Loucy (cell line): Measurements from ENCODE around the gene RABAC1.

Source experiments
- H2AFZ ChIP-seq: fragments of 200-600 bp; sonication (generic); 2 replicates; pipeline ENCODE4 v1.6.0; 2016; ENCODE audit warnings: antibody characterized with exemption, mild to moderate bottlenecking, low read length, moderate library complexity
- H3F3A ChIP-seq: fragments of 200-600 bp; 2 replicates; pipeline ENCODE4 v1.6.0; 2016; ENCODE audit warnings: antibody characterized with exemption, low read depth, mild to moderate bottlenecking
- H3K27me3 ChIP-seq: fragments of 200-600 bp; sonication (generic); 2 replicates; pipeline ENCODE4 v1.6.1; 2014; ENCODE audit warnings: low read length, mild to moderate bottlenecking; ENCODE audit not compliant: insufficient read depth, poor library complexity, severe bottlenecking
- H3K36me3 ChIP-seq: fragments of 200-600 bp; sonication (generic); 2 replicates; pipeline ENCODE4 v1.6.1; 2016; ENCODE audit warnings: low read length; ENCODE audit not compliant: insufficient read depth
- H3K4me1 ChIP-seq: fragments of 200-600 bp; sonication (generic); 2 replicates; pipeline ENCODE4 v1.5.1; 2014; ENCODE audit warnings: low read length, mild to moderate bottlenecking; ENCODE audit not compliant: insufficient read depth, poor library complexity, severe bottlenecking
- H3K4me2 ChIP-seq: fragments of 200-600 bp; sonication (generic); 2 replicates; pipeline ENCODE4 v1.6.0; 2014; ENCODE audit warnings: antibody characterized with exemption, low read length, low read depth, mild to moderate bottlenecking; ENCODE audit not compliant: poor library complexity, severe bottlenecking
- H3K4me3 ChIP-seq: fragments of 200-600 bp; sonication (generic); 2 replicates; pipeline ENCODE4 v1.5.1; 2014; ENCODE audit warnings: low read length, mild to moderate bottlenecking, mixed read lengths; ENCODE audit not compliant: poor library complexity, severe bottlenecking
- H3K79me2 ChIP-seq: fragments of 200-600 bp; sonication (generic); 2 replicates; pipeline ENCODE4 v1.6.1; 2014; ENCODE audit warnings: low read length; ENCODE audit not compliant: insufficient read depth
- H3K9ac ChIP-seq: fragments of 200-600 bp; sonication (generic); 2 replicates; pipeline ENCODE4 v1.6.0; 2014; ENCODE audit warnings: mild to moderate bottlenecking, low read depth, low read length, moderate library complexity; ENCODE audit not compliant: poor library complexity, severe bottlenecking
- H3K9me2 ChIP-seq: fragments of 200-600 bp; sonication (generic); replicated peaks from 2 replicates; pipeline ENCODE4 v1.6.1; 2016; ENCODE audit warnings: low read depth, low read length, mixed read lengths
- H3K9me3 ChIP-seq: fragments of 200-600 bp; sonication (generic); 2 replicates; pipeline ENCODE4 v1.6.1; 2014; ENCODE audit warnings: mild to moderate bottlenecking, antibody characterized with exemption, low read length, low read depth; ENCODE audit not compliant: insufficient read depth
- H4K20me1 ChIP-seq: fragments of 200-600 bp; sonication (generic); 2 replicates; pipeline ENCODE4 v1.6.0; 2014; ENCODE audit warnings: antibody characterized with exemption, low read length, mild to moderate bottlenecking; ENCODE audit not compliant: insufficient read depth, poor library complexity, severe bottlenecking
- CTCF ChIP-seq: fragments of 200-600 bp; sonication (generic); conservative IDR thresholded peaks from 2 replicates; pipeline ENCODE4 v1.5.1; 2014; ENCODE audit warnings: mild to moderate bottlenecking, antibody characterized with exemption, low read length
- EZH2phosphoT487 ChIP-seq: fragments of 200-600 bp; IDR thresholded peaks from 2 replicates; pipeline ENCODE4 v1.6.1; 2018; ENCODE audit warnings: antibody characterized with exemption, mild to moderate bottlenecking, moderate library complexity, borderline replicate concordance

Gene RABAC1

GRCh38 chr19:41937525-41938468 lies 21.3 kb downstream of the RABAC1 start:
- H3K27me3 ChIP-seq: no peaks in the 10 kb centered on the region

GRCh38 chr19:41936961-41937360 lies 22.2 kb downstream of the RABAC1 start:
- Histone ChIP-seq H3K9me2 (no peaks in the 10 kb centered on the region), H3K4me1 (peaks cover 17% of the 10 kb centered on the region), H3K9me3 (no peaks in the 10 kb centered on the region), H4K20me1 (no peaks in the 10 kb centered on the region), H3K9ac (no peak overlapping the region), H3F3A (0 out of 2 replicates have a peak, but pooled peaks cover 3% of the 10 kb centered on the region), H2AFZ (no peak overlapping the region), H3K27me3 (no peaks in the 10 kb centered on the region), H3K79me2 (no peaks in the 10 kb centered on the region), H3K4me2 (no peak overlapping the region), H3K36me3 (no peaks in the 10 kb centered on the region), H3K4me3 (no peak overlapping the region)
- TF ChIP-seq EZH2phosphoT487 (no peak), CTCF (no peak)

More at GRCh38 chr19:41937525-41938468, 21.3 kb downstream of the RABAC1 start:
- TF ChIP-seq CTCF (peak; percentile 28), EZH2phosphoT487 (no peak)
- Histone ChIP-seq H3K4me3 (no peak overlapping the region), H3K9me2 (no peaks in the 10 kb centered on the region), H2AFZ (no peak overlapping the region), H3K4me2 (no peak overlapping the region), H3K4me1 (peaks cover 17% of the 10 kb centered on the region), H4K20me1 (no peaks in the 10 kb centered on the region), H3F3A (0 out of 2 replicates have a peak, but pooled peaks cover 3% of the 10 kb centered on the region), H3K9me3 (no peaks in the 10 kb centered on the region), H3K79me2 (no peaks in the 10 kb centered on the region), H3K9ac (no peak overlapping the region), H3K36me3 (no peaks in the 10 kb centered on the region)

- H4K20me1 ChIP-seq: no peaks in the 10 kb centered on the region
- no peak overlapping the region for H3K9ac ChIP-seq
- H3K4me2 ChIP-seq: no peak overlapping the region
- H3K9me2 ChIP-seq: no peaks in the 10 kb centered on the region
- no peaks in the 10 kb centered on the region for H3K79me2 ChIP-seq
- TF ChIP-seq EZH2phosphoT487 (no peak), CTCF (no peak)
- peaks cover 17% of the 10 kb centered on the region for H3K4me1 ChIP-seq
- H2AFZ ChIP-seq: no peak overlapping the region
- no peaks in the 10 kb centered on the region for H3K9me3 ChIP-seq
- no peak overlapping the region for H3K4me3 ChIP-seq
- no peaks in the 10 kb centered on the region for H3K36me3 ChIP-seq
- H3F3A ChIP-seq: 0 out of 2 replicates have a peak, but pooled peaks cover 3% of the 10 kb centered on the region
- no peaks in the 10 kb centered on the region for H3K27me3 ChIP-seq
Measured at GRCh38 chr19:41936416-41936850, 22.7 kb downstream of the RABAC1 start.
